Lower leg skin (tissue), 4 donors: ENCODE results near the gene LBHD2. TPM values are rescaled to one million over a fixed set of nuclear protein-coding genes. Genes with fewer than 3 reads are reported as not detected.

Experiments used
- DNase-seq, 2 donors: peaks; one replicate each; pipeline ENCODE4 v3.0.0-alpha.2; 2019; ENCODE audit warnings: low spot score in 2 of 2
- H3K4me3 ChIP-seq: fragments of 200-600 bp; sonication (generic); 2 replicates; pipeline ENCODE4 v1.5.1; 2017; ENCODE audit warnings: mild to moderate bottlenecking, low read depth; ENCODE audit not compliant: poor library complexity, severe bottlenecking
- CTCF ChIP-seq, 3 donors: fragments of 450-650 bp; IDR thresholded peaks; one replicate each; pipeline ENCODE4 v1.5.1; 2016; ENCODE audit warnings: antibody characterized with exemption in 3 of 3, mild to moderate bottlenecking in 3 of 3, moderate library complexity in 2 of 3
- POLR2A ChIP-seq, 2 donors: fragments of 450-650 bp; IDR thresholded peaks; one replicate each; pipeline ENCODE4 v1.6.1; 2016 to 2017; ENCODE audit warnings: antibody characterized with exemption in 2 of 2, mild to moderate bottlenecking in 1 of 2, moderate library complexity in 1 of 2
- WGBS, 2 donors: methylation state at CpG; one replicate each; pipeline ENCODE4 v1.1.5; 2018; 5-methylcytosine and 5-hydroxymethylcytosine counted together
- intact Hi-C: fragments of 100-400 bp; cut with DNase I; formaldehyde crosslinking; loops from one replicate; pipeline ENCODE4 v1.15.0; 2023; ENCODE audit warnings: low total_unique reads
- total RNA-seq, 4 donors: library from RNA; depleted of rRNA; stranded (reverse); fragments of >200 nt; gene quantifications; one replicate each; pipeline ENCODE4 v1.1.0, GENCODE V29; 2016

Gene LBHD2
- total RNA-seq, 4 donors from 2014 or later, result not detected

- no peak for DNase-seq
- WGBS, 2 donors, result 79 to 80% methylated on average over 10 of the region's 10 CpGs
- intact Hi-C loops, result no loop called here
- TF ChIP-seq CTCF (IDR thresholded peaks at IDR 0.05) (no peak), POLR2A (IDR thresholded peaks at IDR 0.05) (no peak)
- no peak overlapping the region for H3K4me3 ChIP-seq
Observed at GRCh38 chr14:103052407-103052806, 31.6 kb upstream of the LBHD2 start.

- DNase-seq, result no peak
- intact Hi-C loops, result no loop called here
- WGBS, 2 donors, result 58 to 64% methylated on average over 8 of the region's 8 CpGs
- TF ChIP-seq CTCF (IDR thresholded peaks at IDR 0.05), result no peak
- TF ChIP-seq POLR2A (IDR thresholded peaks at IDR 0.05), result no peak
- no peak overlapping the region for H3K4me3 ChIP-seq
Observed at GRCh38 chr14:103055695-103056094, 28.3 kb upstream of the LBHD2 start.

- intact Hi-C loops, result no loop called here
- peak overlapping the region; percentile 55 for H3K4me3 ChIP-seq
- TF ChIP-seq POLR2A (IDR thresholded peaks at IDR 0.05), result no peak
- no peak for TF ChIP-seq CTCF (IDR thresholded peaks at IDR 0.05)
- DNase-seq, result peak in 1 of 2 donors; percentile 95
- 2% methylated on average over 27 to 36 of the region's 50 CpGs for WGBS, 2 donors
Observed at GRCh38 chr14:103056322-103057027, 27.5 kb upstream of the LBHD2 start.

- no CpG with 5 or more reads among the region's 53 CpGs for WGBS, 2 donors
- intact Hi-C loops, result no loop called here
- TF ChIP-seq CTCF (IDR thresholded peaks at IDR 0.05), result no peak
- no peak for TF ChIP-seq POLR2A (IDR thresholded peaks at IDR 0.05)
- H3K4me3 ChIP-seq, result peak overlapping the region; percentile 55
- DNase-seq, result no peak
Observed at GRCh38 chr14:103057028-103057371, 27.0 kb upstream of the LBHD2 start.

- TF ChIP-seq POLR2A (IDR thresholded peaks at IDR 0.05), result no peak
- TF ChIP-seq CTCF (IDR thresholded peaks at IDR 0.05), result no peak
- intact Hi-C loops, result no loop called here
- peak; percentile 76 to 96 for DNase-seq
- peak within 1 kb of the TSS; percentile 64 for H3K4me3 ChIP-seq
- WGBS, 2 donors, result 0% methylated on average over 3 to 14 of the region's 113 CpGs
Observed at GRCh38 chr14:103057372-103058163, 26.4 kb upstream of the LBHD2 start, which contains the start of gene CDC42BPB. Gene CDC42BPB (minus strand): TSS chr14:103057549. CDS start chr14:103057173, 376 bp downstream.
